GM18951 (cell line): ENCODE measurements around the gene NPAS3.

Source experiments
- POLR2A ChIP-seq: IDR thresholded peaks from 4 replicates; pipeline ENCODE4 v1.6.1; 2011; ENCODE audit warnings: mild to moderate bottlenecking; ENCODE audit not compliant: insufficient read length, insufficient read depth; ENCODE audit errors: extremely low read depth
- in situ Hi-C: fragments of 300-500 bp; cut with MboI; formaldehyde crosslinking; loops from one replicate; pipeline ENCODE4 v1.12.0; 2022; ENCODE audit warnings: low sequenced_read_pairs, mixed read lengths, inconsistent platforms; ENCODE audit not compliant: unreplicated experiment

The NPAS3 gene

GRCh38 chr14:33777681-33778080 is 839.0 kb downstream of the NPAS3 start:
- in situ Hi-C loops = loop anchor here (25.0 kb wide), 2 partner anchors 1065 to 1190 kb away; no protein-coding TSS in a partner anchor
- TF ChIP-seq POLR2A = no peak

GRCh38 chr14:33780035-33780434 is 841.4 kb downstream of the NPAS3 start:
- in situ Hi-C loops = loop anchor here (25.0 kb wide), 2 partner anchors 1068 to 1193 kb away; no protein-coding TSS in a partner anchor
- TF ChIP-seq POLR2A = no peak

GRCh38 chr14:33781236-33781635 is 842.6 kb downstream of the NPAS3 start:
- TF ChIP-seq POLR2A = no peak
- in situ Hi-C loops = loop anchor here (25.0 kb wide), 2 partner anchors 1069 to 1194 kb away; no protein-coding TSS in a partner anchor

- TF ChIP-seq POLR2A = no peak
- in situ Hi-C loops = loop anchor here (25.0 kb wide), 2 partner anchors 1071 to 1196 kb away; no protein-coding TSS in a partner anchor
Observed at GRCh38 chr14:33782923-33783322, 844.2 kb downstream of the NPAS3 start.

GRCh38 chr14:33786091-33786825 is 847.6 kb downstream of the NPAS3 start:
- TF ChIP-seq POLR2A = no peak
- in situ Hi-C loops = loop anchor here (25.0 kb wide), 2 partner anchors 1074 to 1199 kb away; no protein-coding TSS in a partner anchor

GRCh38 chr14:33788161-33788560 is 849.5 kb downstream of the NPAS3 start:
- in situ Hi-C loops = loop anchor here (25.0 kb wide), 2 partner anchors 1076 to 1201 kb away; no protein-coding TSS in a partner anchor
- no peak for TF ChIP-seq POLR2A

GRCh38 chr14:33790996-33791395 is 852.3 kb downstream of the NPAS3 start:
- in situ Hi-C loops = loop anchor here (10.0 to 25.0 kb wide), 3 partner anchors 316 to 1204 kb away; no protein-coding TSS in a partner anchor
- TF ChIP-seq POLR2A = no peak

- in situ Hi-C loops = loop anchor here (10.0 to 25.0 kb wide), 3 partner anchors 317 to 1205 kb away; no protein-coding TSS in a partner anchor
- TF ChIP-seq POLR2A = no peak
Observed at GRCh38 chr14:33792009-33792719, 853.5 kb downstream of the NPAS3 start.

GRCh38 chr14:33792720-33793368 is 854.2 kb downstream of the NPAS3 start:
- in situ Hi-C loops = loop anchor here (10.0 to 25.0 kb wide), 3 partner anchors 318 to 1206 kb away; no protein-coding TSS in a partner anchor
- TF ChIP-seq POLR2A = no peak

GRCh38 chr14:33793398-33794110 is 854.9 kb downstream of the NPAS3 start:
- in situ Hi-C loops = loop anchor here (10.0 to 25.0 kb wide), 3 partner anchors 319 to 1206 kb away; no protein-coding TSS in a partner anchor
- TF ChIP-seq POLR2A = no peak

- no peak for TF ChIP-seq POLR2A
- in situ Hi-C loops = loop anchor here (10.0 to 25.0 kb wide), 3 partner anchors 320 to 1208 kb away; no protein-coding TSS in a partner anchor
Observed at GRCh38 chr14:33794791-33795305, 856.2 kb downstream of the NPAS3 start.

GRCh38 chr14:33796356-33796755 is 857.7 kb downstream of the NPAS3 start:
- in situ Hi-C loops = loop anchor here (10.0 to 25.0 kb wide), 3 partner anchors 322 to 1209 kb away; no protein-coding TSS in a partner anchor
- no peak for TF ChIP-seq POLR2A
